ENCODE data around the gene ABCA12.
"Not testable (repeated sequence)": the region's sequence is repeated elsewhere in the genome, so short reads cannot be mapped to it uniquely, and the experiment has no call there.

ABCA12 gene, protein sequence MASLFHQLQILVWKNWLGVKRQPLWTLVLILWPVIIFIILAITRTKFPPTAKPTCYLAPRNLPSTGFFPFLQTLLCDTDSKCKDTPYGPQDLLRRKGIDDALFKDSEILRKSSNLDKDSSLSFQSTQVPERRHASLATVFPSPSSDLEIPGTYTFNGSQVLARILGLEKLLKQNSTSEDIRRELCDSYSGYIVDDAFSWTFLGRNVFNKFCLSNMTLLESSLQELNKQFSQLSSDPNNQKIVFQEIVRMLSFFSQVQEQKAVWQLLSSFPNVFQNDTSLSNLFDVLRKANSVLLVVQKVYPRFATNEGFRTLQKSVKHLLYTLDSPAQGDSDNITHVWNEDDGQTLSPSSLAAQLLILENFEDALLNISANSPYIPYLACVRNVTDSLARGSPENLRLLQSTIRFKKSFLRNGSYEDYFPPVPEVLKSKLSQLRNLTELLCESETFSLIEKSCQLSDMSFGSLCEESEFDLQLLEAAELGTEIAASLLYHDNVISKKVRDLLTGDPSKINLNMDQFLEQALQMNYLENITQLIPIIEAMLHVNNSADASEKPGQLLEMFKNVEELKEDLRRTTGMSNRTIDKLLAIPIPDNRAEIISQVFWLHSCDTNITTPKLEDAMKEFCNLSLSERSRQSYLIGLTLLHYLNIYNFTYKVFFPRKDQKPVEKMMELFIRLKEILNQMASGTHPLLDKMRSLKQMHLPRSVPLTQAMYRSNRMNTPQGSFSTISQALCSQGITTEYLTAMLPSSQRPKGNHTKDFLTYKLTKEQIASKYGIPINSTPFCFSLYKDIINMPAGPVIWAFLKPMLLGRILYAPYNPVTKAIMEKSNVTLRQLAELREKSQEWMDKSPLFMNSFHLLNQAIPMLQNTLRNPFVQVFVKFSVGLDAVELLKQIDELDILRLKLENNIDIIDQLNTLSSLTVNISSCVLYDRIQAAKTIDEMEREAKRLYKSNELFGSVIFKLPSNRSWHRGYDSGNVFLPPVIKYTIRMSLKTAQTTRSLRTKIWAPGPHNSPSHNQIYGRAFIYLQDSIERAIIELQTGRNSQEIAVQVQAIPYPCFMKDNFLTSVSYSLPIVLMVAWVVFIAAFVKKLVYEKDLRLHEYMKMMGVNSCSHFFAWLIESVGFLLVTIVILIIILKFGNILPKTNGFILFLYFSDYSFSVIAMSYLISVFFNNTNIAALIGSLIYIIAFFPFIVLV (N-terminal part only)

DNA sequence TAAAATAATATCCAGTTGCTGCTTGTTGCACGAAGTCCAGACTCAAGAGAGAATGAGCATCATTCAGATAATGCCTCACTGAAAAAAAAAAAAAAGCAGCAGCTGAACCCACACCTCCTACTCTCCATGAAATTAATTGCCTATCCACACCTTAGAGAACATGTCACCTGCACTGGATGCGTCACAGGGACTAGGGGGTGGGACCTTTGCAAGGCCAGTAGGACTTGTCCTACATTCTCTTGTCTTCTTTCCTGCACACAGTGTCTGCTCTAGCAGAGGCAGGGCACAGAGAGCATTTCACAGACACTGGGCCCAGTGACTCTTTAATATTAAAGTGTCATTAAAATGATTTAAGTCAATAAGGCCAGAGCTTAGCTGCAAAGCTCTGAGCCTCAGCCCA, at the start of gene ABCA12:
Gene ABCA12 (minus strand): TSS at position 148 of the 400 bp plus-strand sequence. CDS start 418 bp downstream, outside the sequence.
- DNase-seq = no peak

DNA sequence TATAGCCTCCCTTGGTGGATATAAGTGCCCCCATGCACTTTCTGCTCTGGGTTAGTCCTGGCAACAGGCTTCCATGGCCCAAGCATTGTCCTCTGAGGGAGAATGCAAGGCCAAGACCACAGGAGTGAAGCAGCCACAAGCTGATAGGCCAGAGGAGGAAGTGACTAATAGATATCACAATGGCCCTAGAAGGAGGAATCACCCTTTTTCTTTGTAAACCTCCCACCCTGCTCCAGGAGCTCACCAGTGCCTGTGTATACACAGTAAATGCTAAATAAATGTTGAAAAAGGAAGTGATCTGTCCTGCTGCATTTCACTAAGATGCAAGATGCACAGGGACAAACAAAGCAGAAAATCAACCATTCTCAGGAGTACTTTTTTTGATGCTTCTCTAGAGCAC, 49.7 kb upstream of the ABCA12 start:
- DNase-seq = no peak

DNA sequence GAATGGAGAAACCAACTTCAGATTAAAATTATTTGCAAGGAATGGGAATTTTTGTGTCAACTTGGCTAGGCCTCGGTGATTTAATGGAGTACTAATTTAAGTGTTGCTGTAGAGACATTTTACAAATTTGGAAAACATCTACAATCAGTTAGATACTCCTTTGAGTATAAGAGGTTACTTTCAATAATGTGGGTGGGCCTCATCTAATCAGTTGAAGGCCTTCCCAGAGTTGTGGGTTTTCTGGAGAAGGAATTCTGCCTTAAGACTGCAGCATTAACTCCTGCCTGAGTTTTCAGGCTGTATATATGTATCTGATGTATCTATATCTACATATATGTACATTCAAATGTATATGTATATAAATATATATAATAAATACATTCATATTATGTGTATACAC, 47.6 kb upstream of the ABCA12 start:
- no peak for DNase-seq

DNA sequence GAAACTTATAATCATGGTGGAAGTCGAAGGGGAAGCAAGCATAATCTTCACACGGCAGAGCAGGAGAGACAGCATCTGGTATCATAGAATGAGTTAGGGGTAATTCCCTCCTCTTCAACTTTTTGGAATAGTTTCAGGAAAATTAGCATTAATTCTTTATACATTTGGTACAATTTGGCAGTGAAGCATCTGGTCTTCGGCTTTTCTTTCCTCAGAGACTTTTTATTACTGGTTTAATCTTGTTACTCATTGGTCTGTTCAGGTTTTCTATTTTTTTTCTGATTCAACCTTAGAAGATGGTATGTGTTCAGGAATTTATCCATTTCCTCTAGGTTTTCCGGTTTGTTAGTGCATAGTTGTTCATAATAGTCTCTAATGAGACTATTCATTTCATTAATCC, 39.7 kb upstream of the ABCA12 start:
- no peak for DNase-seq

DNA sequence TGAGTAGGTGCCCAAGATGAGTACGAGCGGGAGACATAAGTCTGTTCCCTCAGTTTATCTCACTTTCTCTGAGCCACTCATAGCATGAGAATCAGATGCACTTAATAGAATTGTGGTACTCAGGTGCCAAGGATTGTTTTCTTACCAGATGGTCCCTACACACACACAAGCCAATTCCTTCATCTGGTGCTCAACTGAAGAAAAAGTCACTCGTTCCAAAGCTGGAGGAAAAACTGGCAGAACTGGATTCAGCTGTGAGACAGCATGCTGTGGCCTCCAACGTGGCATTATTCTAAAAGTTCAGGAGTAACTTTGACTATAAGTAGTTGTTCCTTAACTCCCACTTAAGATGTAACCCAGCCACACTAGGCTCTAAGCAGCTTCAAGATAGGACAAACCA, 33.4 kb upstream of the ABCA12 start:
- DNase-seq = no peak

DNA sequence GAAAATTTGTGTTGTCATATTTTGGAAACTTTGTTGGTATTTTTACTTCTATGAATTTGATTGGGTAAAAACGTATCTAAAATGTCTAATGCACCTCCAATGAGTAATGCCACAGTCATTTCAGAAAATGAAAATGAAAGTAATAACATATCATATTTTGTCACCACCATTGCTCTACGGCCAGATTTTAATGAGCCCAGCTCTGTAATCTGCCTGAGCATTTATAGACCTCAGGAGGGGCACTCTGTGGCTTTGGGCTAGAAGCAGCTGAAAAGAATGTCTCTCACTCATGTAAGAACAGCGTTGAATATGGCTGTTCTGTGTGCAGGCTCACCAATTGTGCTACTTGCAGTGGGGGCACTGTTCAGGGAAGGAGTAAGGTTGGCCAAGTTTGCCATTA, 32.7 kb upstream of the ABCA12 start:
- DNase-seq = no peak

DNA sequence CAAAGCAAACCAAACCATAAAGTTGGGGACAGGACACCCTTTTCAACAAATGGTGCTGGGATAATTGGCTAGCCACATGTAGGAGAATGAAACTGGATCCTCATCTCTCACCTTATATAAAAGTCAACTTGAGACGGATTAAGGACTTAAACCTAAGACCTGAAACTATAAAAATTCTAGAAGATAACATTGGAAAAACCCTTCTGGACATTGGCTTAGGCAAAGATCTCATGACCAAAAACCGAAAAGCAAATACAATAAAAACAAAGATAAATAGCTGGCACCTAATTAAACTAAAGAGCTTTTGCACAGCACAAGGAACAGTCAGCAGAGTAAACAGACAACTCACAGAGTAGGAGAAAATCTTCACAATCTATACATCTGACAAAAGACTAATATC, 28.1 kb upstream of the ABCA12 start:
- not testable (repeated sequence) for DNase-seq

DNA sequence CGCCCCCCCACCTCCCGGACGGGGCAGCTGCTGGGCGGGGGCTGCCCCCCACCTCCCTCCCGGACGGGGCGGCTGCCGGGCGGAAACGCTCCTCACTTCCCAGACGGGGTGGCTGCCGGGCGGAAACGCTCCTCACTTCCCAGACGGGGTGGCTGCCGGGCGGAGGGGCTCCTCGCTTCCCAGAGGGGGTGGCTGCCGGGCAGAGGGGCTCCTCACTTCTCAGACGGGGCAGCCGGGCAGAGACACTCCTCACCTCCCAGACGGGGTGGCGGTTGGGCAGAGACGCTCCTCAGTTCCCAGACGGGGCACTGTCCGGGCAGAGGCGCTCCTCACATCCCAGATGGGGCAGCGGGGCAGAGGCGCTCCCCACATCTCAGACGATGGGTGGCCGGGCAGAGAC, 24.9 kb upstream of the ABCA12 start:
- not testable (repeated sequence) for DNase-seq

DNA sequence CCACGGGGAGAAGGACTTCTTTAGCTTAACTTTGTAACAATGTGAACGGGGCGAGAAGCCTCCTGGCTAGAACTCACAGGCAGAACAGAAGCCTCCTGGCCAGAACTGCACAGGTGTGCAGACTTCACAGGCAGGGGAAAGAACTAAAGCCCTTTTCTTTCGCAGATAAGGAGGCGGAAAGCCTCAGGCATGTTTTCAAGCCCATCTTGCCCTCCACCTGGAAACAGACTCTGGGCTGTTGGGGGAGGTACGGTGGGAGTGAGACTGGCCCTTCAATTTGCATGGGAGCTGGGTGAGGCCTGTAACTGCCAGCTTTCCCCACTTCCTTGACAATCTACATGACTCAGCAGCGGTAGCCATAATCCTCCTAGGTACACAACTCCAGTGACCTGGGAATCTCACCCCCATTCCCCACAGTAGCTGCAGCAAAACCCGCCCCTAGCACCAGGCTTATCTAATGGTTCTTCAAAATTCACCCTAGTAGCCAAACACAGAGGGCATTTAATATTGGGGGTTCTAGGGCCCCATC, 22.9 kb upstream of the ABCA12 start:
- DNase-seq = no peak

DNA sequence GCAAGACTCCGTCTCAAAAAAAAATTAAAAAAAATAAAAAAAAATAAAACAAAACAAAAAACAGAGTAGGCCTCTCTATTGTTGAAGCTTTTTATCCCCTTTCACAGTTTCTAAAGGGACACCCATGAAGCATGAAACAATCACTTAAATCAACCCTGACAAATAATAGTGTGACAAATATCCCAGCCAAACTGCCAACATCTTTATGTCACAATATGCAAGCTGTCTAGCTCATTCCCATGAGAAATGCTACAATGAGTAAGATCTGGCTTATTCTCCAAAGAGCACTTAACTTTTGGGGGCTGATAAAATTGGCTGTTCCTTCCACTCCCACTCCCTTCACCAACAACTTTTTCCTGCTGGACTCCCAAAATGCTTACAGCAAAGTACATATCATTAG, 21.7 kb upstream of the ABCA12 start:
- no peak for DNase-seq

DNA sequence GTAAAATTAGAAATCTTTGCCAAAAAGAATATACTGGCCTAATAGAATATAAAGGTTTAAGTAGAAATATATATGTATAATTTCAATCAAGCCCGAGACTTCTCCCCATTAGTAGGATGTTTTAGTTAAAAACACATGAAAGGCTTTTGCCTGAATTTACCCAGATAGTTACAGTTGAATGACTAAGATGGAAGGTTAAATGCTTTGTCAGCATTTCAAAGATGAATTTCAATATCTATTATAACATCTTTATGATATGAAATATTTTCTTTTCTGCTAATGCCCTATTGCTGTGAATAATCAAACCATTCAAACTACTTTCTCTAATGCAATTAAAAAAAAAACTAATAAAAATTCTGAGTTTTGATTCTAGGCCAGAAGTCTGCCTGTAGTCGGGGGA, 18.0 kb upstream of the ABCA12 start:
- no peak for DNase-seq

DNA sequence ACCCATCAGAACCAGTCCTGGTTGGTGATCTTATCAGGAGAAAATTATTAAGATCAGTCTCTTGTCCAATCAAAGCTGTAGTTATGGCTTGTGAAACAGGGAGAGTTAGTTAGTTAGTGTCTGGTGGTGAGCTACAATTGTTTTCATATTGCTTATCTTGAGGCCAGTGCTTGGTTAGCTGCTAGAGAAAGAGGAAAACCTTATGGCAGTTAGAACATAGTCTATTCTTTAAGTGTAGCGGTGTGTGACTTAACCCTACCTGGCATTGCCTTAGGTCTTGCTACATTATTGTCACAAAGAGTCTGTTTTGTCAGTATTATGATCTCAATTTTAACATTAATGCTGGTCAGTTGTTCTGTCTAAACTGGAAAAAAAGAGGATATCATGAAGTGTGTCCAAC, 11.5 kb upstream of the ABCA12 start:
- no peak for DNase-seq

DNA sequence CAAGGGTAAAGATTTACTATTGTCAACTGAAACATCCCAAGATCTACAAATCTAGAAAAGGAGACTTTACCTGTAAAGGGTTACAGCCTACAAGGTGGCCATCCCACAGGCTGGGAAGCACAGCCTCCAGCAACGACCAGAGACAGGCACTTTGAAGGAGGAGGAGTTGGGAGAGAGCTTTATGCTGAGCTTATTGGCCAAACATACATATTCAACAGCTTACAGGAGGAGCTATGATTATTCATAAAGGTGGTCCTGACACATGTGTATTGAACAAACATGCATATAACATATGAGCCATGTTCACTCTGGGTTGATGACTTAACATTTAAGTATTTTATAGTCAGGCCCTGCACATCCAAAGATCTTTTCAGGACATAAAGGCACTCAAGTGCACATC, 11.1 kb upstream of the ABCA12 start:
- DNase-seq = no peak

DNA sequence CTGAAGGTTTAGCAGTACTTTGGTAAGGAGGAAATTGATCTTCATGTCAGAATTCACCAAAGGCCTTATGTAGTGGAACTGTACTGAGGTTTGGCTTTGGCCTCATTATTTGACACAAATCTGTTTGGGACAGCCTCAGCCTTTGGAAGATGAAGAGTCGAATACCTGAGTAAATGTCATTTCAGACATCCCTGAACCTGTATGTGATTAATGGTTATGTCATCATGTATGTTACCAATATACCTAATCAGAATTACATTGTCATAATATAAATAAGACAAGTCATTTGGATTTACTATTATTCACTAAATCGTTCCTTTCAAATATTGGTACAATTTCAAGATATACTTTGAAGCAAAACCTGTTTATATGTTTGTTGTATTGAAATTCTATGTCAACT, 10.6 kb upstream of the ABCA12 start:
- DNase-seq = no peak

DNA sequence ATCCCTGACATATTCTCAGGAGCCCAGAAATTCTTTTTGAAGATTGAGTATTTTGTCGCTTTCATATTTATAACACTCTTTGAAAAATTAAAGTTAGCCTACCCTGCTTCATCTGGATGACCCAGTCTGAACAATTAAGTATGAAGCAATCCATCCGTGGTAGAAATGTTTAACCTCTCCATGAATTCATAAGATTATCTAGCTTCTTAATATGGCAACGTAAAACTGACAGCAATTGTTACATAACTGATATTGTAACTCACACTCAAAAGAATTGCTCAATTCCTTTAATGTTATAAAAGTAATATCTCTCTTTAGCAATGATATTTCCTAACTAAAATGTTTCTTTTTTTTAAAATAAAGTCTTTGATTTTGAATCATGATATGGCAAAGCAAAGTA, 7.2 kb upstream of the ABCA12 start:
- DNase-seq = no peak

DNA sequence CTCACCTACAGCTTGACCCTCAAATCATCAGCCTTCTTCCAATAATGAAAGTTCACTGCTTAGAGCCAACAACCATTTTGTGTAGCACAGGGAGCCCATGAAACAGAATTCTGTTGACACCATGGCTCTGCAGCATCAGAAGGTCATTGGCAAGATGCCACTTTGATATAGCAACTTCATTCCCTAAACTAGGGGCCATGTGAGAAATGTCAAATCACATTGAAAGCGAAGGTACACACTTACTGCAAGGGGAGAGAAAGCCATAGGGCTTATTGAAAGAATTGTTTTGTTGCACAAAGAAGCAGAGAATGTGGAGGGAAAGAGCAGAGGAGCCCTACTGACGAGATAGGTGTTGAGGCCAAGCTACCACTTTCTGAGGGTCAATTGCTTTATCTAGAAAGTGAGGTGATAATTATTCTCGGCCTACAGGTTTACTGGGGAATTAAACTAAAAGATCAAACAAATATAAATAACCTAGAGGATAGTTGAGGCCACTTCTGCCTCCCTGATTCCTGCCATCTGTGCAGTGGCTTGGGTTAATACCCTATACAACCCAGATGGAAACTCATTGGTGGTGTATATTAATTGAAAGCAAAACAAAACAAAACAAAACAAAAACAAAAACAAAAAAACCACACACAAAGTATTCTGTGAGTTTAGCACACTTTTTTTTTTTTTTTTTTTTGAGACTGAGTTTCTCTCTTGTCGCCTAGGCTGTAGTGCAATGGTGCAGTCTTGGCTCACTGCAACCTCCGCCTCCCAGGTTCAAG, 5.9 kb upstream of the ABCA12 start:
- DNase-seq = no peak

DNA sequence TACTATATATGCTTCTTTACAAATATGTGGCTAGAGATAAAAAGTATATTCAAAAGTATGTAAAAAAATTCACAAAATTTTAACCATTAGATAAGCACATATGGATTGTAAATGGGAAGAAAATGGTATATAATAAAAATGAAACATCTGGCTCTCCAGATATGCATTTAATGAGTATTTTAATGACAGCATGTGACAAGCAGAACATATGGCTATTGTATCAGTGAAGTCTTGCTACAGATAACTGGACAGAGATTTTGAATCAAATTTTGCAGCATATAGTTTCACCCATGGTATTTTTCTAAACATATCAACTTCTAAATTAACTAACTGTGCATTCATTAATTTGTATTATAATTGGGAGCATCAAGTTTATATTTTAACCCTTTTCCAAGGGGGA, 5.0 kb upstream of the ABCA12 start:
- no peak for DNase-seq

DNA sequence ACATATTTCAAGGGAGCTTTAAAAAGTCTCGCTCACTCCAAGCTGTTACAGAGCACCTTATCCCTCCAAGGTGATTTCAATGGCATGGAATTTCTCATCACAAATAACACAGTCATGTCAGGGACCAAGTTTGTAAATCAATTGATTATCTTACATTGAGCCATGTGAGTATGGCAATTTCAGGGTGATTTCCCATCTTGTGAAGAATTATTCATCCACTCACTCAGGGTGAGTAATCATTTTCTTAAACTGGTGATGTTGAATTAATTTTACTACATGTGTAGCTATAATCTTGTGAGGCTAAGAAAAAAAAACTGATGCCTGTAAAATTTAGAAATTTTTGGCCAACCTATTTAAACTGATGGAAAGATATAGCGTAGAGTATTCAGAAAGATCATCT, 3.3 kb upstream of the ABCA12 start:
- no peak for DNase-seq

DNA sequence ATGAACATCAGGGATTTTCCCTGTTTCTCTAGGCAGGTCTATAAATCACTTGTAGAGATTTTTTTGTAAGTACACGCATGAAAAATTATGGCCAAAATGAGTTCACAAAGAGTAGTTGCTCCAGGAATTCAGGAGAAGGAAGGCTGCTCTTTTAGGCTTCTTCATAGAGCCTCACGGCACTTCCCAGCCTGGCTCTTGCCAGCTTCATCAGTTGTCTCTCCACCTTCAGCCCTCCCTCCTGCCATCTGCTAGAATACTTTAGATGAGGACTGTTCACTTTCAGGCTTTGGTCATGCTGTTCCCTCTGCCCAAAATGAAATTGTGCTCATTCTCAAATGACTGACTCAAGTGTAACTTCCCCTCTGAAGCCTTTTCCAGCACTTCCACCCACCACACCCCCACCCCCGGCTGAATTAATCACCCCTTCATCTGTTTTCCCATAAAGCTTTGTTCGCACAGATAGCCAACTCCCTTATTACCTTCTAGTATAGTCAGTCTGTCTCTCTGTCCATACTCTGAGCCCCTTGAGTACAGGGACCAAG, 1.8 kb upstream of the ABCA12 start:
- DNase-seq = no peak

DNA sequence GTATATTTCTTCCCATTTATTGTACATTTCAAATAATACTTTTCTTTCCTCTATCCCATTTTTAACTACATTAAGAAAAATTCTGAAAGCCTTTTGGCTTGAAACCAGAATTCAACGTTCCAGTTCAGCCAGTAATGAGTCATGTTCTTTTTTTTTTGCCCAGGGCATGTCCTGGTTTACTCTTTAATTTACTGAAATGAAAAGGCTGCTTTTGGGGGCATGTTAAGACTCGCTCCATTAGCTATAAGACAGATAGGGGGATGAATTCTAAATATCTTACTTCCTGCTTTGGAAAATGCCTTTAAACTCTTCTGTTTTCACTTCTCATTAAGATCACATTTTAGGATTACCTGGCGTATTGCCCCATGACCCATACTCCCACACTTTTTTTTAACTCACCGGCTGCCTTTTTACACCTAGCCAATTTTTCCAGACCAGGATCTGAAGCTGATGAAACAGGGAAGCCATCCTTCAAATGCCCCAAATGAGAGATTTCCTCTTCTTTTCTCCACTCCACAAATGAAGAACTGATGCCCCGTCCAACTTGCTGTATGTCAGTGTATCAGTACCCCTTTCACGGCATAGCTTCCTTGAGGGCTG, 585 bp downstream of the ABCA12 start:
- DNase-seq = no peak

DNA sequence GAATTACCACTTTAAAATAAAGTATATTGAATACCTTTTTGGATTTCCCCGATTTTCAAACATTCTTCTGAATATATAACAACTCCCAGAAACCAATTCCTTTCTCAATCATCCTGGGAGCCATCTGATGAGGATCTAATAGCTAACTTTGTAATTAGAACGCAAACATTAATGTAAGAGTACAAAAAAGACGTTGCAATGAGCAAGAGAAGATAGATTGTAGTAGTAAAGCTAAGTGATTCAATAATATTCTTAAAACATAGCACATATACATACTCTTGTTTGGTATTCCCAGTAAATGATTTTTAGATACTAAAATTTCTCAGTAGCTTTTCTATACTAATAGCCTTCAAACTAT, 1.1 kb downstream of the ABCA12 start:
- no peak for DNase-seq
